GM23248 (cell line): ENCODE measurements around the gene OR2Z1.

ENCODE experiments used
- EZH2 ChIP-seq: fragments of 200-600 bp; sonication (generic); IDR thresholded peaks from 2 replicates; pipeline ENCODE4 v1.6.1; 2018; ENCODE audit warnings: antibody characterized with exemption, mild to moderate bottlenecking; ENCODE audit not compliant: insufficient read depth, poor library complexity, severe bottlenecking
- EZH2phosphoT487 ChIP-seq: fragments of 200-600 bp; sonication (generic); IDR thresholded peaks from 2 replicates; pipeline ENCODE4 v1.6.1; 2018; ENCODE audit warnings: antibody characterized with exemption, moderate library complexity, mild to moderate bottlenecking, low read depth; ENCODE audit not compliant: insufficient read depth

DNA sequence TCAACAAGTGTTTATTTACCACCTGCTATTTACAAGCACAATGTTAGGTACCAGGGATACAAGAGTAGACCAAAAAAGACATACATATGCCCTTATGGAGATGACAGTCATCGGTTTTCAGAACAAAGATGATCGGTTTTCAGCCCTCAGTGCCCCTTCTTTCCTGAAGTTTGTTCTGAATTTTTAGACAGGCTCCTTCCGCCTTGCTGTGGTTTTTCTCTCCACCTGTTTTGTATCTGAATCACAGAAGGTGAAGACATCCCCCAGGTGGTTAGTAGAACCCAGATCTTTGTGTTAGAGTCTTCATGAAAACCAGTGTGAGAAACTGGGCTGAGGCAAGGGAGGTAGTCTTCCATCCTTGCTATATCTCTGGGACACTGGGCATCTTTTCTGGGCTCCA is 46.4 kb upstream of the OR2Z1 start:
- TF ChIP-seq EZH2phosphoT487 (no peak), EZH2 (no peak)
